Measurements from ENCODE around the gene ZNF524. TPM values are rescaled to one million over a fixed set of nuclear protein-coding genes. Genes with fewer than 3 reads are reported as not detected.

The ZNF524 gene
- total RNA-seq, 2 donors from 2014 or later: 29.7 to 45.4 TPM

DNA sequence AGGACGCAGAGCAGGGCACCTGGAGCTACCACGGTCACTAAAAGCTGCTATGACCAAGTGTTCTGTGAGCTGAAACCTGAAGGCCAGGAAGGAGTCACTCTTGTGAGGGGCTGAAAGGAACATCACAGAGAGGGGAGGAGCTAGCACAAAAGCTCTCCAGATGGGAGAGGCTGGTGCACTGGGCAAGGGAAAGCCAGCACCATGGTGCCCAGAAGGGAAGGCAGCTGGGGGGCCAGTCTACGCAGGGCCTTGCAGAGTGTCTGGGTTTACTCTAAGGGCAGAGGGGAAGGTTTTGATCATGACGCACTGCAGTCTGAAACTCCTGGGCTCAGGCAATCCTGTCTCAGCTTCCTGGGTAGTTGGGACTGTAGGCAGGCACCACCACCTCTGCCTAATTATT lies 36.6 kb downstream of the ZNF524 start:
- no peak for DNase-seq
- WGBS, 2 donors: 84 to 85% methylated on average over 4 of the region's 4 CpGs
- H3K36me3 ChIP-seq (replicated peaks in 1 of 2; ENCODE audit: insufficient read depth in 1 of 2, low read depth in 2 of 2): no peaks in the 10 kb centered on the region
- H3K4me1 ChIP-seq: peaks cover 66% of the 10 kb centered on the region
- no peaks in the 10 kb centered on the region for H3K27me3 ChIP-seq
- no peak overlapping the region for H3K27ac ChIP-seq
- ATAC-seq: no peak
- no peaks in the 10 kb centered on the region for H3K9me3 ChIP-seq
- no peak overlapping the region for H3K4me3 ChIP-seq
- TF ChIP-seq, protein P1, sequence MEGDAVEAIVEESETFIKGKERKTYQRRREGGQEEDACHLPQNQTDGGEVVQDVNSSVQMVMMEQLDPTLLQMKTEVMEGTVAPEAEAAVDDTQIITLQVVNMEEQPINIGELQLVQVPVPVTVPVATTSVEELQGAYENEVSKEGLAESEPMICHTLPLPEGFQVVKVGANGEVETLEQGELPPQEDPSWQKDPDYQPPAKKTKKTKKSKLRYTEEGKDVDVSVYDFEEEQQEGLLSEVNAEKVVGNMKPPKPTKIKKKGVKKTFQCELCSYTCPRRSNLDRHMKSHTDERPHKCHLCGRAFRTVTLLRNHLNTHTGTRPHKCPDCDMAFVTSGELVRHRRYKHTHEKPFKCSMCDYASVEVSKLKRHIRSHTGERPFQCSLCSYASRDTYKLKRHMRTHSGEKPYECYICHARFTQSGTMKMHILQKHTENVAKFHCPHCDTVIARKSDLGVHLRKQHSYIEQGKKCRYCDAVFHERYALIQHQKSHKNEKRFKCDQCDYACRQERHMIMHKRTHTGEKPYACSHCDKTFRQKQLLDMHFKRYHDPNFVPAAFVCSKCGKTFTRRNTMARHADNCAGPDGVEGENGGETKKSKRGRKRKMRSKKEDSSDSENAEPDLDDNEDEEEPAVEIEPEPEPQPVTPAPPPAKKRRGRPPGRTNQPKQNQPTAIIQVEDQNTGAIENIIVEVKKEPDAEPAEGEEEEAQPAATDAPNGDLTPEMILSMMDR (IDR thresholded peaks at IDR 0.05): no peak
- TF ChIP-seq POLR2A (IDR thresholded peaks at IDR 0.05): no peak
- intact Hi-C loops (cut with DNase I): no loop called here

DNA sequence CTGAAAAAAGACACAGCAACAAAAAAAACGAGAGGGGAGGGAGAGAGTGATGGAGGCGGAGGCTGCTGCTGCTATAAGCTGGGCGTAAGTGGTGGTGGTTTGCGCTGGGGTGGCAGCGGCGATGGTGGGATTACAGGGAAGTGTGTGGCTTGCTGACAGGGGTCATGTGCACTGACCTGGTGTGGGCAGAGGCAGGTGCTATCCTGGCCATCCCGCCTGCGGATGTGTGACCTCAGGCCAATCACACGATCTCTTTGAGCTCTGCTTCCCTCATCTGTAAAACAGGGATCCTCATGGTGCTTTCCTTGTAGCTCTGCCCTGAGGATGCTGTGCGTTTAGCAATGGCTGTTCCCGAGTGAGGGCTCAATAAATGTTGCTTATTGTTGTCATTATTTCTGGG lies 37.4 kb downstream of the ZNF524 start:
- TF ChIP-seq, protein P1 (IDR thresholded peaks at IDR 0.05): no peak
- TF ChIP-seq POLR2A (IDR thresholded peaks at IDR 0.05): no peak
- 70 to 80% methylated on average over 11 of the region's 11 CpGs for WGBS, 2 donors
- Histone ChIP-seq H3K9me3 (no peaks in the 10 kb centered on the region), H3K4me1 (peaks cover 68% of the 10 kb centered on the region), H3K27ac (no peak overlapping the region), H3K4me3 (no peak overlapping the region), H3K36me3 (replicated peaks in 1 of 2; ENCODE audit: insufficient read depth in 1 of 2, low read depth in 2 of 2) (no peaks in the 10 kb centered on the region), H3K27me3 (no peaks in the 10 kb centered on the region)
- intact Hi-C loops (cut with DNase I): no loop called here
- ATAC-seq: no peak
- DNase-seq: no peak

DNA sequence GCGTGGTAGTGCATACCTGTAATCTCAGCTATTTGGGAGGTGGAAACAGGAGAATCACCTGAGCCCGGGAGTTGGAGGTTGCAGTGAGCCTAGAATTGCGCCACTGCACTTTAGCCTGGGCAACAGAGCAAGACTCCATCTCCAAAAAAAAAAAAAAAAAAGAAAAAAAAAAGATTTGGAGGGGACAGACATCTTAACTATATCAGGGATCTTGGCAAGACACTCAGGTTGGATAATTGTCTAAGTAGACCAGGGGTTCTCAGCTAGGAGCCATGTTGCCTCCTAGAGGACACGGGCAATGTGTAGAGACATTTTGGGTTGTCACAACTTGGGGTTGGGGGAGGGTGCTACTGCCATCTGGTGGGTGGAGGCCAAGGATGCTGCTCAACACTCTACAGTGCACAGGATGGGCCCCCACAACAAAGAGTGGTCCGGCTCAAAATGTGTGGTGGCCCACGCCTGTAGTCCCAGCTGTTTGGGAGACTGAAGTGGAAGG lies 38.8 kb downstream of the ZNF524 start:
- Histone ChIP-seq H3K27me3 (no peaks in the 10 kb centered on the region), H3K9me3 (no peaks in the 10 kb centered on the region), H3K4me1 (peaks cover 76% of the 10 kb centered on the region), H3K4me3 (no peak overlapping the region), H3K36me3 (replicated peaks in 1 of 2; ENCODE audit: insufficient read depth in 1 of 2, low read depth in 2 of 2) (no peaks in the 10 kb centered on the region), H3K27ac (peak overlapping the region in 1 of 4 donors; percentile 27)
- ATAC-seq (no peak), DNase-seq (no peak)
- intact Hi-C loops (cut with DNase I): no loop called here
- 72 to 86% methylated on average over 6 of the region's 6 CpGs for WGBS, 2 donors
- TF ChIP-seq POLR2A (IDR thresholded peaks at IDR 0.05): no peak
- TF ChIP-seq, protein P1 (IDR thresholded peaks at IDR 0.05): peak in 4 of 7 experiments; percentile 14 to 39 (median 27)

- peak; percentile 13 for ATAC-seq
- DNase-seq: peak; percentile 60 to 65 (median 64)
- H3K27ac ChIP-seq: peak overlapping the region; percentile 79 to 94 (median 92)
- no peaks in the 10 kb centered on the region for H3K27me3 ChIP-seq
- H3K36me3 ChIP-seq (replicated peaks in 1 of 2; ENCODE audit: insufficient read depth in 1 of 2, low read depth in 2 of 2): no peaks in the 10 kb centered on the region
- H3K4me1 ChIP-seq: peaks cover 82% of the 10 kb centered on the region
- TF ChIP-seq, protein P1 (IDR thresholded peaks at IDR 0.05): peak in 6 of 7 experiments; percentile 13 to 49 (median 45)
- TF ChIP-seq POLR2A (IDR thresholded peaks at IDR 0.05): peak in 1 of 3 donors; percentile 48
- no peaks in the 10 kb centered on the region for H3K9me3 ChIP-seq
- intact Hi-C loops (cut with DNase I): no loop called here
- H3K4me3 ChIP-seq: no peak overlapping the region
- 14 to 42% methylated on average over 2 to 37 of the region's 38 CpGs for WGBS, 2 donors
Measured at GRCh38 chr19:55640043-55640576, 40.0 kb downstream of the ZNF524 start.

All from body of pancreas (tissue), 4 donors.